B cell (primary cell): ENCODE measurements around the gene GNAT3. TPM values are rescaled to one million over a fixed set of nuclear protein-coding genes. Genes with fewer than 3 reads are reported as not detected.

Experiments
- ATAC-seq: fragments of 200-7000 bp; cut with Tn5 transposase; one replicate; pipeline ENCODE4 v1.10.0; 2021; ENCODE audit warnings: low read depth, mild to moderate bottlenecking, moderate number of reproducible peaks, moderate library complexity
- CTCF ChIA-PET: fragments of 350-600 bp; sonication (Branson Sonifier 250); formaldehyde crosslinking; loops from one replicate; lab custom pipeline; 2021; ENCODE audit warnings: antibody characterized with exemption, inconsistent platforms; lab: Charles Lee
- POLR2A ChIA-PET: fragments of 350-600 bp; sonication (Branson Sonifier 250); formaldehyde crosslinking; loops from one replicate; lab custom pipeline; 2021; ENCODE audit warnings: antibody characterized with exemption; lab: Charles Lee
- DNase-seq: peaks from one replicate; pipeline ENCODE4 v3.0.0; 2013
- H2AFZ ChIP-seq: 2 replicates; pipeline ENCODE4 v1.6.1; 2012; ENCODE audit warnings: mild to moderate bottlenecking, low read depth, low read length; ENCODE audit not compliant: insufficient read depth, poor library complexity, severe bottlenecking
- H3K27ac ChIP-seq, 2 donors: 1 replicate in 1 of 2; 2 replicates in 1 of 2; pipeline ENCODE4 v1.5.1; 2012 to 2013; ENCODE audit warnings: low read length in 2 of 2, mild to moderate bottlenecking in 2 of 2, moderate library complexity in 1 of 2
- H3K27me3 ChIP-seq, 4 experiments: fragments of 200-600 bp in 1 of 4; sonication (generic) in 1 of 4; replicated peaks in 1 of 4; 1 replicate in 2 of 4; 2 replicates in 2 of 4; pipeline versions ENCODE4 v1.6.1 to v1.7.0; 2013 to 2016; ENCODE audit warnings: low read length in 3 of 4, mild to moderate bottlenecking in 2 of 4, mixed read lengths in 1 of 4, moderate library complexity in 1 of 4; ENCODE audit not compliant: insufficient read depth in 4 of 4, control insufficient read depth in 3 of 4; ENCODE audit errors: control extremely low read depth in 1 of 4
- H3K36me3 ChIP-seq, 2 experiments: replicated peaks in 1 of 2; 1 replicate in 1 of 2; 2 replicates in 1 of 2; pipeline versions ENCODE4 v1.6.1 to v1.7.1; 2013; ENCODE audit warnings: low read length in 1 of 2; ENCODE audit not compliant: insufficient read depth in 2 of 2, control insufficient read depth in 1 of 2; ENCODE audit errors: control extremely low read depth in 1 of 2, extremely low read depth in 1 of 2
- H3K4me1 ChIP-seq, 2 donors: fragments of 200-600 bp in 1 of 2; sonication (generic) in 1 of 2; 1 replicate in 1 of 2; 2 replicates in 1 of 2; pipeline versions ENCODE4 v1.5.1 to v1.6.1; 2013 to 2017; ENCODE audit warnings: low read length in 2 of 2; ENCODE audit not compliant: control insufficient read depth in 2 of 2, insufficient read depth in 2 of 2
- H3K4me2 ChIP-seq: replicated peaks from 2 replicates; pipeline ENCODE3; 2012; ENCODE audit warnings: mild to moderate bottlenecking, low read depth, low read length; ENCODE audit not compliant: poor library complexity, severe bottlenecking
- H3K4me3 ChIP-seq, 5 experiments: fragments of 200-600 bp in 1 of 5; sonication (generic) in 1 of 5; 1 replicate in 3 of 5; 2 replicates in 2 of 5; pipeline versions ENCODE4 v1.5.1 to v1.7.0; 2011 to 2016; ENCODE audit warnings: low read length in 4 of 5, mild to moderate bottlenecking in 4 of 5, low read depth in 2 of 5, control low read depth in 1 of 5, moderate library complexity in 1 of 5; ENCODE audit not compliant: insufficient read depth in 1 of 5; ENCODE audit errors: control extremely low read depth in 1 of 5, extremely low read depth in 1 of 5
- H3K79me2 ChIP-seq: fragments of 200-600 bp; sonication (generic); one replicate; pipeline ENCODE4 v1.6.0; 2016; ENCODE audit warnings: low read length; ENCODE audit not compliant: control insufficient read depth, insufficient read depth
- H3K9ac ChIP-seq: fragments of 200-600 bp; sonication (generic); 2 replicates; pipeline ENCODE4 v1.6.1; 2017; ENCODE audit warnings: mild to moderate bottlenecking, low read length, moderate library complexity
- H3K9me3 ChIP-seq, 3 donors: one replicate each; pipeline versions ENCODE4 v1.6.1 to v1.7.1; 2013; ENCODE audit warnings: low read length in 2 of 3; ENCODE audit not compliant: control insufficient read depth in 2 of 3, insufficient read depth in 1 of 3; ENCODE audit errors: control extremely low read depth in 1 of 3
- H4K20me1 ChIP-seq: 2 replicates; pipeline ENCODE4 v1.6.0; 2012; ENCODE audit warnings: mild to moderate bottlenecking, low read length; ENCODE audit not compliant: insufficient read depth, control insufficient read depth, poor library complexity, severe bottlenecking
- H3K27ac Mint-ChIP-seq: one replicate; pipeline ENCODE4 v1.8.0; 2021; ENCODE audit warnings: mixed read lengths
- H3K27me3 Mint-ChIP-seq: one replicate; pipeline ENCODE4 v1.8.0; 2021; ENCODE audit warnings: mixed read lengths
- H3K4me1 Mint-ChIP-seq: one replicate; pipeline ENCODE4 v1.8.0; 2021; ENCODE audit warnings: mixed read lengths
- H3K4me3 Mint-ChIP-seq: one replicate; pipeline ENCODE4 v1.8.0; 2021; ENCODE audit warnings: mixed read lengths
- H3K9me3 Mint-ChIP-seq: one replicate; pipeline ENCODE4 v1.8.0; 2022; ENCODE audit warnings: mixed read lengths; ENCODE audit not compliant: insufficient read depth
- CTCF ChIP-seq: fragments of 200-600 bp; IDR thresholded peaks from one replicate; pipeline ENCODE4 v1.8.0; 2022; ENCODE audit warnings: antibody characterized with exemption, mild to moderate bottlenecking
- EZH2 ChIP-seq: IDR thresholded peaks from 2 replicates; pipeline ENCODE4 v1.6.1; 2012; ENCODE audit warnings: borderline replicate concordance, low read depth, mild to moderate bottlenecking, moderate library complexity, low read length; ENCODE audit not compliant: insufficient read depth, poor library complexity, severe bottlenecking
- WGBS: methylation state at CpG from one replicate; pipeline ENCODE4 v1.1.5; 2013; ENCODE audit warnings: missing lambda C conversion rate; ENCODE audit not compliant: insufficient coverage; 5-methylcytosine and 5-hydroxymethylcytosine counted together
- intact Hi-C: fragments of 100-400 bp; cut with micrococcal nuclease; formaldehyde crosslinking; loops from one replicate; pipeline ENCODE4 v1.10.0; 2022
- polyA minus RNA-seq: library from RNA; depleted of rRNA, polyadenylated mRNA; stranded (reverse); fragments of >200 nt; gene quantifications from 2 replicates; pipeline ENCODE4 v1.2.3, GENCODE V29; 2012
- polyA plus RNA-seq: library from polyadenylated mRNA; depleted of rRNA; stranded (reverse); fragments of >200 nt; gene quantifications from 2 replicates; pipeline ENCODE4 v1.2.3, GENCODE V29; 2012
- total RNA-seq, 2 donors: library from RNA; stranded (reverse); fragments of 120-200 nt in 1 of 2; gene quantifications; 1 replicate in 1 of 2; 2 replicates in 1 of 2; pipeline versions ENCODE4 v1.2.3 to v1.2.4, GENCODE V29; 2013 to 2022

Gene GNAT3
- total RNA-seq, result not detected in 2 replicates
- not detected for total RNA-seq (2013)
- polyA plus RNA-seq, result not detected in 2 replicates
- polyA minus RNA-seq, result not detected in 2 replicates

DNA sequence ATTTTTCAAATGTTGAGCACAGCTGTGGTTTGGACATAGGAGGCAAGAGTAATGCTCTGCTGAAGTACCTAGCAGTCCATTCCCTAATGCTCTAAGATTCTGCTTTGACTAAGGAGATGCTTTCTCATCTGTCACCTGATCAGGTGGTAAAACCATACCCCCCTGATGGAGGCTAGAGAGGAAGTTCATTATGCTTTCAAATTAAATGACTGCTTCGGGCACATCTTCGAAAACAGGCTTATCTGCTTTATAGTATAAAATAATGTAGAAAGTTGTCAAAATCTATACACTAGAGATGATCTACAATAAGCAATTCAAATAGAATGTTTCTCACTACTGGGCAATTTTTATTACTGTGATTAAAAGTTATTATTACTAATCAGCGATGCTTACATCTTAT is at the start of gene GNAT3:
TSS of gene GNAT3 (minus strand) at position 101 of the 400 bp plus-strand sequence. CDS start 138 bp downstream, outside the sequence.
- no peak within 1 kb of the TSS for H3K9ac ChIP-seq
- H3K27me3 ChIP-seq, result no peaks in the 10 kb centered on the region
- H3K4me3 Mint-ChIP-seq, result no peak within 1 kb of the TSS
- H3K27ac ChIP-seq, result no peak within 1 kb of the TSS
- no CpG with 5 or more reads among the region's 3 CpGs for WGBS
- no peak within 1 kb of the TSS for H2AFZ ChIP-seq
- H3K27me3 Mint-ChIP-seq, result no peaks in the 10 kb centered on the region
- no peaks in the 10 kb centered on the region for H4K20me1 ChIP-seq
- ChIA-PET POLR2A (no interaction called here), CTCF (no interaction called here)
- ATAC-seq, result no peak
- H3K9me3 Mint-ChIP-seq, result no peaks in the 10 kb centered on the region
- H3K79me2 ChIP-seq, result no peaks in the 10 kb centered on the region
- H3K27ac Mint-ChIP-seq, result no peak within 1 kb of the TSS
- intact Hi-C loops, result no loop called here
- TF ChIP-seq CTCF, result no peak
- no peak for TF ChIP-seq EZH2
- no peak for DNase-seq
- no peaks in the 10 kb centered on the region for H3K4me1 ChIP-seq
- no peaks in the 10 kb centered on the region for H3K9me3 ChIP-seq
- no peaks in the 10 kb centered on the region for H3K36me3 ChIP-seq
- no peaks in the 10 kb centered on the region for H3K4me1 Mint-ChIP-seq
- no peak within 1 kb of the TSS for H3K4me2 ChIP-seq
- H3K4me3 ChIP-seq, result no peak within 1 kb of the TSS

- H3K9ac ChIP-seq, result no peak overlapping the region
- H3K4me3 ChIP-seq, result no peak overlapping the region
- H3K36me3 ChIP-seq, result no peaks in the 10 kb centered on the region
- H3K79me2 ChIP-seq, result no peaks in the 10 kb centered on the region
- Mint-ChIP-seq H3K27ac (no peak overlapping the region), H3K4me1 (no peaks in the 10 kb centered on the region), H3K9me3 (peaks cover 10% of the 10 kb centered on the region), H3K27me3 (no peaks in the 10 kb centered on the region), H3K4me3 (no peak overlapping the region)
- ChIA-PET CTCF (interaction anchor here (0.7 kb wide), 1 partner anchor 57 kb away, joined by 3 read pairs; no protein-coding TSS in a partner anchor), POLR2A (no interaction called here)
- ATAC-seq, result no peak
- H3K27me3 ChIP-seq, result no peaks in the 10 kb centered on the region
- intact Hi-C loops, result no loop called here
- DNase-seq, result no peak
- H3K9me3 ChIP-seq, result peaks cover 0 to 3% (median 0%) of the 10 kb centered on the region in 3 donors
- TF ChIP-seq CTCF, result no peak
- H3K27ac ChIP-seq, result no peak overlapping the region
- no peak overlapping the region for H3K4me2 ChIP-seq
- no peak overlapping the region for H2AFZ ChIP-seq
- WGBS, result no CpG with 5 or more reads among the region's 3 CpGs
- H3K4me1 ChIP-seq, result no peaks in the 10 kb centered on the region
- H4K20me1 ChIP-seq, result no peaks in the 10 kb centered on the region
These were observed 46.3 kb upstream of the GNAT3 start for GRCh38 chr7:80558116-80558515.
